Uterus (tissue), 2 donors: ENCODE results near the gene CCDC57.

Experiments
- CTCF ChIP-seq, 4 experiments: fragments of 200-600 bp in 2 of 4; fragments of 450-650 bp in 2 of 4; sonication (generic) in 2 of 4; IDR thresholded peaks; one replicate each; pipeline ENCODE4 v1.5.1; 2016 to 2019; ENCODE audit warnings: antibody characterized with exemption in 4 of 4, mild to moderate bottlenecking in 2 of 4, moderate library complexity in 1 of 4
- POLR2A ChIP-seq, 2 donors: fragments of 450-650 bp; IDR thresholded peaks; one replicate each; pipeline ENCODE4 v1.6.1; 2016; ENCODE audit warnings: antibody characterized with exemption in 2 of 2, mild to moderate bottlenecking in 1 of 2, moderate library complexity in 1 of 2

- TF ChIP-seq CTCF (IDR thresholded peaks at IDR 0.05) (no peak), POLR2A (IDR thresholded peaks at IDR 0.05) (no peak)
Measured at GRCh38 chr17:82065193-82065637, 147.4 kb downstream of the CCDC57 start.
